Subcutaneous adipose tissue (tissue), 4 donors: ENCODE measurements around the gene CDC42BPA. TPM values are rescaled to one million over a fixed set of nuclear protein-coding genes. Genes with fewer than 3 reads are reported as not detected.

Experiments
- CTCF ChIP-seq: fragments of 450-650 bp; IDR thresholded peaks from one replicate; pipeline ENCODE4 v1.5.1; 2016; ENCODE audit warnings: low read depth, mild to moderate bottlenecking, control low read depth, antibody characterized with exemption, moderate library complexity
- total RNA-seq, 4 donors: library from RNA; depleted of rRNA; stranded (reverse); fragments of >200 nt; gene quantifications; one replicate each; pipeline ENCODE4 v1.1.0, GENCODE V29; 2016

CDC42BPA gene
- total RNA-seq, 4 donors from 2014 or later: 43.2 to 68.2 (median 55.3) TPM

GRCh38 chr1:227072991-227073390 lies 245.3 kb downstream of the CDC42BPA start:
- TF ChIP-seq CTCF: no peak

- no peak for TF ChIP-seq CTCF
Observed at GRCh38 chr1:227071895-227072587, 246.3 kb downstream of the CDC42BPA start.

GRCh38 chr1:227070638-227071285 lies 247.5 kb downstream of the CDC42BPA start:
- no peak for TF ChIP-seq CTCF

- TF ChIP-seq CTCF: no peak
Observed at GRCh38 chr1:227069490-227069889, 248.8 kb downstream of the CDC42BPA start.

GRCh38 chr1:227068883-227069282 lies 249.4 kb downstream of the CDC42BPA start:
- no peak for TF ChIP-seq CTCF

GRCh38 chr1:227066999-227067398 lies 251.3 kb downstream of the CDC42BPA start:
- no peak for TF ChIP-seq CTCF

GRCh38 chr1:227065311-227065710 lies 253.0 kb downstream of the CDC42BPA start:
- TF ChIP-seq CTCF: no peak
